Activated T-helper 2 cell treated with anti-CD3 and anti-CD28 coated beads, Interferon-gamma antibody, Interleukin-2, Interleukin-4, amounts not matched to agents 10 μg/mL and 5 μg/mL and 100 μg/mL, durations not matched to agents 14 hours and 24 hours and 36 hours (primary cell): ENCODE data around the gene XRRA1. TPM values are rescaled to one million over a fixed set of nuclear protein-coding genes. Genes with fewer than 3 reads are reported as not detected.

Experiments used
- DNase-seq: peaks from one replicate; pipeline ENCODE4 v3.0.0; 2021; ENCODE audit warnings: low spot score
- H3K27ac Mint-ChIP-seq: one replicate; pipeline ENCODE4 v1.8.0; 2021; ENCODE audit warnings: mixed read lengths
- H3K27me3 Mint-ChIP-seq: one replicate; pipeline ENCODE4 v1.8.0; 2021; ENCODE audit warnings: low read depth, mixed read lengths
- H3K36me3 Mint-ChIP-seq: one replicate; pipeline ENCODE4 v1.8.0; 2021; ENCODE audit warnings: low read depth, mixed read lengths
- H3K4me1 Mint-ChIP-seq: one replicate; pipeline ENCODE4 v1.8.0; 2021; ENCODE audit warnings: low read depth, mixed read lengths
- H3K4me3 Mint-ChIP-seq: one replicate; pipeline ENCODE4 v1.8.0; 2021; ENCODE audit warnings: low read depth, mild to moderate bottlenecking, moderate library complexity, mixed read lengths
- H3K9me3 Mint-ChIP-seq: one replicate; pipeline ENCODE4 v1.8.0; 2021; ENCODE audit warnings: mixed read lengths
- intact Hi-C: fragments of 100-400 bp; cut with micrococcal nuclease; formaldehyde crosslinking; loops from one replicate; pipeline ENCODE4 v1.15.1; 2023
- total RNA-seq: library from RNA; stranded (reverse); gene quantifications from 2 replicates; pipeline ENCODE4 v1.2.3, GENCODE V29; 2022

Gene XRRA1
- total RNA-seq, 1 donor from 2014 or later, result 10.7 TPM

DNA sequence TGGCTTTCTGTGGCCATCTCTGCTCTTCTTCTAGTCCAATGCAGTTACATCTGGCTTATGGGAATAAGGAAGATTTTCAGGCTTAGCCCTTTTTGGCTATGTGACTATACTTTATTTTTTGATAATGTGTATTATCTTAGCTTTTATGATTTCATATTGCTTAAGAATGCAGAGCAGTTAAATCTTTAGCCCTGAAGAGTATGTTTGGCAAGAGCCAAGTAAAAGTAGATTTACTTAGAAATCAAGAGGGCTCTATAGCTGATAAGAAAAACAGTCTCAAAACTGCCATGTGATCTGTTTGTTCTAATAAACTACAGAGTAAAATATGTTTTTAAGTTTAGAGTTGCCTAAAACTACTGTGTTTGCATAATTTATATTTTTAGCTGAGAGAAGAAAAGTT, 139.1 kb downstream of the XRRA1 start:
- H3K4me3 Mint-ChIP-seq, result no peak overlapping the region
- peaks cover 15% of the 10 kb centered on the region for H3K4me1 Mint-ChIP-seq
- H3K9me3 Mint-ChIP-seq, result no peaks in the 10 kb centered on the region
- no peaks in the 10 kb centered on the region for H3K27me3 Mint-ChIP-seq
- H3K27ac Mint-ChIP-seq, result no peak overlapping the region
- intact Hi-C loops, result no loop called here
- H3K36me3 Mint-ChIP-seq, result peaks cover 20% of the 10 kb centered on the region
- no peak for DNase-seq

- Mint-ChIP-seq H3K27me3 (no peaks in the 10 kb centered on the region), H3K4me3 (no peak overlapping the region), H3K36me3 (peaks cover 20% of the 10 kb centered on the region), H3K9me3 (no peaks in the 10 kb centered on the region), H3K27ac (no peak overlapping the region), H3K4me1 (peaks cover 15% of the 10 kb centered on the region)
- intact Hi-C loops, result no loop called here
- no peak for DNase-seq
Measured at GRCh38 chr11:74806267-74806666, 142.6 kb downstream of the XRRA1 start.

DNA sequence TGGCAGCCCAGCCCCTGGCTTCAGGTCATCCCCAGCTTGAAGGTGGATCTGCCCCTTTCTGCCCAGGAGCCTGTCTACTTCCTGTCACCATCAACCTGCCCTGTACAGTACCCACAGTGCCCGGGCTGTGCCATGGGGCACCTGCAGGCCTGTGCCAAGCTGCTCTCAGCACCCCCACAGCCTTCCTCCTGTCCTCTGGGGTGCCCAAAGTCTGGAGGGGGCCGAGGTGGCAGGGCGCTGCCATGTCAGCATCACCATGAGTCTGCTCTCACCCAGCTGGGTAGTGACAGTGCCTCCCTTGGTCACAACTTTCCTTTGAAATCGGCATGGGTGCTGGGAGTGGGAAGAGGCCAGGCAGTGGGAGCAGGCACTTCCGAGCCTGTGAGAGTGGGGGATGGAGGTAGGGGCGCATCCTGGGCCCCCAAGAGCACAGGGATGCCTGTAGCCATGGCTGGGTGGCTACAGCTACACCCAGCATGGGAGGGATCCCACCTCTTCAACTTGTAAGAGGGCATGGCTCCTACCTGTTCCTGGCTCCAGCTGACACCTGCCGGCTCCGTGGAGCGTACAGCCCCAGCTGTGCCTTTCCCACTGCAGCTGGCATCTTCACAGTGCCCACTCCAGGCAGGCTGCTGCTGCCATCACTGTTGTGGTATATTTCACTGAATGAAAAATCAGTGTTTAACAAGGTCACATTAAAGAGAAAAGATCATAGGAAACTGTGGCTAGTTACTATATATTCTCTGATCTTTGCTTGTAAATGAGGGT, 157.4 kb downstream of the XRRA1 start:
- no peak overlapping the region for H3K4me3 Mint-ChIP-seq
- H3K4me1 Mint-ChIP-seq, result peaks cover 2% of the 10 kb centered on the region
- intact Hi-C loops, result no loop called here
- H3K27me3 Mint-ChIP-seq, result no peaks in the 10 kb centered on the region
- H3K27ac Mint-ChIP-seq, result no peak overlapping the region
- H3K9me3 Mint-ChIP-seq, result no peaks in the 10 kb centered on the region
- peaks cover 61% of the 10 kb centered on the region for H3K36me3 Mint-ChIP-seq
- DNase-seq, result no peak

Other genes starting within 250 kb of the XRRA1 start
- gene CHRDL2, start 217.7 kb downstream of the XRRA1 start, total RNA-seq, result not detected in 2 replicates
- 14.3 and 14.4 TPM in 2 replicates for gene RNF169, start 200.2 kb downstream of the XRRA1 start, total RNA-seq
- 169 and 173 TPM in 2 replicates for gene SPCS2, start 175 bp upstream of the XRRA1 start, total RNA-seq
- gene NEU3, start 39.8 kb upstream of the XRRA1 start, total RNA-seq, result 16.5 and 16.6 TPM in 2 replicates
- gene OR2AT4, start 147.8 kb upstream of the XRRA1 start, total RNA-seq, result not detected in 2 replicates
- not detected in 2 replicates for gene SLCO2B1, start 202.0 kb upstream of the XRRA1 start, total RNA-seq